ENCODE measurements around the gene RNF183. TPM values are rescaled to one million over a fixed set of nuclear protein-coding genes. Genes with fewer than 3 reads are reported as not detected.
"Not testable (repeated sequence)": the region's sequence is repeated elsewhere in the genome, so short reads cannot be mapped to it uniquely, and the experiment has no call there.

Gene RNF183
- total RNA-seq, 1 experiment from 2014 or later: not detected

DNA sequence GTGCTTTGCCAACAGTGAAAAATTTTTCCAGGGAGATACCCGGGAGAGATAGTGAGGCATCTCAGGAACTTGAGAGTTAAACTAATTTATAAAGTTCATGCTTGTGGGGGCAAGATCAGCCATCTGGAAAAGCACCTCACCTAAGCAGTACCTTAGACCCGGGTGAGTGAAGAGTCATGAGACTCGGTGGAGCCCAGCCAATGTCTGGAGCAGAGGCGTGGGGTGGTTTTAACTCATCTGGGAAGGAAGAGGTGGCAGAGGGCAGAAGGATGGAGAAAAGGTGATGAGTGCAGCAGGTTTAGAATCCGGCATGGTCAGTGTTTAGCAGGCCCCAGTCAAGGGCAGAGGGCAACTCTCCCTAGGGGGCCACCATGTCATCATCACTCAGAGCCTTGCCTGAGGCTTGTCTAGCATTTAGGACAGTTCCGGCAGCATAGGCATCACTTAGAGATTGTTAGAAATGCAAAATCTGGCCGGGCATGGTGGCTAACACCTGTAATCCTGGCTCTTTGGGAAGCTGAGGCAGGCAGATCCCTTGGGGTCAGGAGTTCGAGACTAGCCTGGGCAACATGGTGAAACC is 4.3 kb upstream of the RNF183 start:
- no peaks in the 10 kb centered on the region for H3K9me3 ChIP-seq (replicated peaks)
- no peak overlapping the region for H3K27ac ChIP-seq
- no peaks in the 10 kb centered on the region for H3K4me1 ChIP-seq (replicated peaks)
- no peak for DNase-seq (ENCODE audit: low read depth in 1 of 2, low spot score in 2 of 2)
- H3K27me3 ChIP-seq (replicated peaks): no peaks in the 10 kb centered on the region
- no peaks in the 10 kb centered on the region for H3K36me3 ChIP-seq
- no peak overlapping the region for H3K4me3 ChIP-seq

DNA sequence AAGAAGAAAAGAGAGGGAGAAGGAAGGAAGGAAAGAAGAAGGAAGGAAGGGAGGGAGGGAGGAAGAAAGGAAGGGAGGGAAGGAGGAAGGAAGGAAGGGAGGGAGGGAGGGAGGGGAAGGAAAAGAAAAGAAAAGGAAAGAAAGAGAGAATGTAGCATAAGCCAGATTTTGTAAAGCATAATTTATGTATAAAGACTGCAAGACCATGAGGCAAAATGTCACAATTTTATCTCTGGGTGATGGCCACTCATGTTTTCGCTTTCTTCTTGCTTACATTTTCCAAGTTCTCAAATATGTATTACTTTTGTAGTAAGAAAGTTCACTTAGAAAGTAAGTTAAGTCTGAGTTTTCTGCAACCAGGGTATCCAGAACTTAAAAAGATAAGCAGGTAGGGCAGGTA is 3.4 kb upstream of the RNF183 start:
- Histone ChIP-seq H3K9me3 (replicated peaks) (no peaks in the 10 kb centered on the region), H3K27me3 (replicated peaks) (no peaks in the 10 kb centered on the region), H3K4me3 (no peak overlapping the region), H3K27ac (no peak overlapping the region), H3K4me1 (replicated peaks) (no peaks in the 10 kb centered on the region), H3K36me3 (no peaks in the 10 kb centered on the region)
- no peak for DNase-seq (ENCODE audit: low read depth in 1 of 2, low spot score in 2 of 2)

DNA sequence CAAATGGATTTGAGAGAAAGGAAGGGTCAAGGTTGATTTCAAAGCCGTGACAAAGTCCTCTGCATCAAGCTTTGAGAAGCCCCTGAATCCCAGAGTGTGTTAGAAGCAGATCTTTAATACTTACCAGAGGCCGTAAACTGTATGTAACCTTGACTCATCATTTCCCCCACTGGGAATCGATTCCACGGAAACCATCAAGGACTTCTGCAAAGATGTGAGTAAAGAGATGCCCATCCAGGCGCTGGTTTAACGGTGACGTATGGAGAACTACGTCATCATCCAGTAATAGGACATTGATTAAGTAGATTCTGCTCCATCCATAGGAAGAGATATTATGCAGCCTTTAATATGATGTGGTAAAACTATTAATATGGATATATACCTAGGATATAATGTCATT is 1.6 kb downstream of the RNF183 start:
- H3K27me3 ChIP-seq (replicated peaks): no peaks in the 10 kb centered on the region
- no peaks in the 10 kb centered on the region for H3K9me3 ChIP-seq (replicated peaks)
- H3K4me3 ChIP-seq: no peak overlapping the region
- no peak for DNase-seq (ENCODE audit: low read depth in 1 of 2, low spot score in 2 of 2)
- no peaks in the 10 kb centered on the region for H3K36me3 ChIP-seq
- peaks cover 11% of the 10 kb centered on the region for H3K4me1 ChIP-seq (replicated peaks)
- no peak overlapping the region for H3K27ac ChIP-seq

DNA sequence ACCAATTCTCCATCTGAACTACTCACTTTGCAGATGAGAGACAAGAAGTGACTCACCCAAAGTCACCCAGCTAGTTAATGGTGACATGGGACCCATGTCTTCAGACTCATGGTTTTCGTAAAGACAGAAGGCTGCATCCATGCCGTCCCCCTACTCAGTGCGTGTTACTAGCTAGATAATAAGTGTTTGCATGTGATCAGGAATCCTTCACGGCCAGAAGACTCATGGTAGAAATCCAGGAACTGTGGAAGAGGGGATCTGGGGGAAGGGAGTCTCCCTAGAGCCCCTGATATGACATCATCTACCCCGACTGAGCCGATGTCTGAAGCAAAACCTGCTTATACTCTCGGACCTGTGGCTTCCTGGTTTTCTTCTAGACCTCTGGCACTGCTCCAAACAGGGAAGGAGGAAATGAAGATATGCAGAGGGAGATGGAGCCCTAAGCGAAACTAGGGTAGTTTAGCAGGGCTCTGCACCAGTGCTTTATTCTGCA is 3.3 kb downstream of the RNF183 start:
- Histone ChIP-seq H3K27me3 (replicated peaks) (no peaks in the 10 kb centered on the region), H3K4me1 (replicated peaks) (peaks cover 12% of the 10 kb centered on the region), H3K4me3 (no peak overlapping the region), H3K27ac (no peak overlapping the region), H3K36me3 (no peaks in the 10 kb centered on the region), H3K9me3 (replicated peaks) (no peaks in the 10 kb centered on the region)
- DNase-seq (ENCODE audit: low read depth in 1 of 2, low spot score in 2 of 2): no peak

DNA sequence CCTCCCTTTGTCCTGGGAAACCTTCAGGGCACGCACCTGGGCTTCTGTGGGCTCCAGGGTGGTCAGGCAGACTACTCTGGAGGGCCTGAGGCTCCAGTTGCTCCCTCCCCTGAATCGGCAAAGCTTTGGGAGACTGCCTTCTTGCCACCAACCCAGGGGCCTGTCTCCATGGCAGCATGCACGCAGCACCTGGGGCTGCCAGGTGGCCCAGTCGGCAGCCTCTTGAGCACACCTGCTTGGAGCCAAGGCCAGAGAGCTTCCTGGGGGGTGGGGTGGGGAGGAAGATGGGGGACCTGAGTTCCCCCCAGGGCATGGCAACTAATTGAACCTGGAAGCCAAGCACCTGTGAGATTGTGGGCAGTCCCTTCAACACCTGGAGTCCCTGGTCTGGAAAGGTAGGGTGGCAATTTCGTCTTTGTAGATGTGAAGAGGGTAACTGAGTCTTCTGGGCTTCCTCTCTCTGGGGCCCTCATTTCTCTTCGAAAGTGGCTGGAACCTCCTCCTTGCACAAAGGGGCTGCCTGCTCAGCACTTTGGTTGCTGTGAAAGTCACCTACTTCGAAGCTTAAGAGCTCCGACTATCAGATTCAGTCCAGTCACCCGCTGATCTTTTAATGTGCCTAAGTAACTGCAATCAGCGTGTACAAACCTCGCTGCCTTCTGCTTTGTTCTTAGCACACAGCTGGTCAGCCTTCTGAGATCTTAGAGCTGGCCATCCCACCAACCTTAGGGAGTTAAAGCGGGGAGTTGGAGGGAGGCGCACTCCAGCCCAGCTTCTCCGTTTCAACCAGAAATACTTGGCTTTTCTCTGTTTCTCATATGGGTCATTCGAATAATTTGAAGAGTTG is 4.0 kb downstream of the RNF183 start:
- Histone ChIP-seq H3K4me1 (replicated peaks) (peaks cover 12% of the 10 kb centered on the region), H3K4me3 (no peak overlapping the region), H3K9me3 (replicated peaks) (no peaks in the 10 kb centered on the region), H3K27ac (no peak overlapping the region), H3K36me3 (no peaks in the 10 kb centered on the region; the same call in 1 of the 2 replicates), H3K27me3 (replicated peaks) (no peaks in the 10 kb centered on the region)
- no peak for DNase-seq (ENCODE audit: low read depth in 1 of 2, low spot score in 2 of 2)

DNA sequence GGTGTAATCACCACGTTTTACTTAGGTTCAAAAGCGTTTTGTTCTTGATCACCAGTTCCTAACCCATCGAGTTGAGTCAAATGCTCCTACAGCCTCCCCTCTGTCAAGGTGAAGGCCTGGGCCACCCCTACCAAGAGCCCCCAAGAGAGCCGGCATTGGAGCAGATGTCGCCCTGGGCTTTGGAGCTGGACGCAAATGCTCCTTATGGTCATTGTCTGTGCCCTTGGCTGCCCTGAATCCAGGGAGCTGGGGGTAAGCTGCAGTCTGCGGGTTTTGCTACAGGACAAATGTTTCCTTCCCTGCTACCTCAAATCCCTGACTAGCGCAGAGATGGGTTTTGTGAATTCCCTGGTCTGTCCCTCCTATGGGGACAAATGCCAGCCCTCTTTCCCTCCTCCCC is 4.9 kb downstream of the RNF183 start:
- peaks cover 8% of the 10 kb centered on the region for H3K36me3 ChIP-seq
- H3K4me1 ChIP-seq (replicated peaks): peaks cover 12% of the 10 kb centered on the region
- H3K4me3 ChIP-seq: no peak overlapping the region
- no peak for DNase-seq (ENCODE audit: low read depth in 1 of 2, low spot score in 2 of 2)
- H3K9me3 ChIP-seq (replicated peaks): no peaks in the 10 kb centered on the region
- no peaks in the 10 kb centered on the region for H3K27me3 ChIP-seq (replicated peaks)
- no peak overlapping the region for H3K27ac ChIP-seq

DNA sequence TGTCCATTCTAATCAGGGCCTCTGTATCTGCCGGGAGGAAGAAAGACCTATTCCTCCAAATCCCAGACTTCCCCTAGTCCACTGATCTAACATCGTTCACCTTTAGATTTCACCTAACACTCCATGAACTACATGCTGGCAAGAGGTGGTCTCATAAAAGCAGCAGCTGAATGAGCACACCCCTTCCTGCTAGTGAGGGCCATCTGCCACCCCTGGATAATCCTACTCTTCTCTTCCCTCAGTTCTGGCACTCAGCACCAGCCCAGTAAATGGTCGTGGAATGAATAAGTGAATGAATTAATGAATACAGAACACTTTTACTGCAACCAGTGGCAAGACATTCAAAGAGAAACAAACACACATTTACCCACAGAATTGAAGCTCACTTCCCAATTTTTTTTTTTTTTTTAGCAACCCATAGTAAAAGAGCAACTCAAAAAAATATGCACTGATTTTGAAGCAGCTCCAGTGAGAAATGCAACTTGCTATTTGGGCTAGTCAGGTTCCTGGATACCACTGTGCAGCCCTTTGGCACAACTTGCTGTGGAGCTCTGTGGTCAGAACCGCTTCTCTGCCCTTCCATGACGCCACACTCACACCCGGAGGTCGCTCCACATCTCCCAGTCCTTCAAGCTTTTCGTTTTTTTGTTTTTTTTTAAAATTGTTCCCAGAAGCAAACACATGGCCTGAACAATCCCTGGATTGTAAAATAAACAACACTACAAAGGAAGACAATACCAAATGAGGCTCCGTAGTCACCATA is 6.2 kb downstream of the RNF183 start:
- DNase-seq (ENCODE audit: low read depth in 1 of 2, low spot score in 2 of 2): peak in 1 of 2 experiments; percentile 28
- Histone ChIP-seq H3K27me3 (replicated peaks) (no peaks in the 10 kb centered on the region), H3K4me1 (replicated peaks) (peaks cover 12% of the 10 kb centered on the region), H3K9me3 (replicated peaks) (no peaks in the 10 kb centered on the region), H3K27ac (no peak overlapping the region), H3K36me3 (peaks cover 21% of the 10 kb centered on the region), H3K4me3 (no peak overlapping the region)

DNA sequence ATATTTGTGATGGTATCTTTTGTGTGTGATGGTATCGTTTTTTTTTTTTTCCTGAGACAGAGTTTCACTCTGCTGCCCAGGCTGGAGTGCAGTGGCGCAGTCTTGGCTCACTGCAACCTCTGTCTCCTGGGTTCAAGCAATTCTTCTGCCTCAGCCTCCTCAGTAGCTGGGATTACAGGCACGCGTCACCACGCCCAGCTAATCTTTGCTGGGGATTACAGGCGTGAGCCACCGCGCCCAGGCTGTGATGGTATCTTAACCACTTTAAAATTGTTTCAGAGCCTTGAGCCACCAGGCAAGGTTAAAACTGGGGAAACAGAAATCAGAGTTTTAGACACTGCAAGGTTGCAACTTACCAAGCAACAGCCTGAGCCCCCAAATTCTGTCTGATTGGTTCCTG is 6.9 kb downstream of the RNF183 start:
- H3K4me3 ChIP-seq; H3K27ac ChIP-seq; DNase-seq (ENCODE audit: low read depth in 1 of 2, low spot score in 2 of 2); H3K9me3 ChIP-seq (replicated peaks); H3K27me3 ChIP-seq (replicated peaks): not testable (repeated sequence)
- H3K36me3 ChIP-seq: peaks cover 29% of the 10 kb centered on the region
- peaks cover 12% of the 10 kb centered on the region for H3K4me1 ChIP-seq (replicated peaks)

DNA sequence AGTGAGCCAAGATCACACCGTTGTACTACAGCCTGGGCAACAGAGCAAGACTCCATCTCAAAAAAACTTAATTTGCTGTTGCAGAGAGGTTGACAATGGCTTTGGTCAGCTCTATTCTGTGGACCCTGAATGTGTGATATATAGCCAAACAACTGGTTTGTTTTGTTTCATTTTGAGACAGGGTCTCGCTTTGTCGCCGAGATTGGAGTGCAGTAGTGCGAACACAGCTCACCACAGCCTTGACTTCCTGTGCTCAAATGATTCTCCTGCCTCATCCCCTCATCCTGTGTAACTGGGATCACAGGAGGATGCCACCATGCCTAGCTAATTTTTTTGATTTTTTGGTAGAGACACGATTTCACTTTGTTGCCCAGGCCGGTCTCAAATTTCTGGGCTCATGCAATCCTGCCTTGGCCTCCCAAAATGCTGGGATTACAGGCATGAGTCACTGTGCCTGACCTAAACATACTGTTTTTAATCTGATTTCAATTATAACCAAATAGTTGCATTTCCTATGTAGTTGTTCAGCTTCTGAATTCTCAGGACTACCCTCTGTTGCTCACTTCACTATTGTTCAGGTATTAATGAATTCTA is 9.8 kb downstream of the RNF183 start:
- Histone ChIP-seq H3K4me1 (replicated peaks) (peaks cover 12% of the 10 kb centered on the region), H3K27me3 (replicated peaks) (no peaks in the 10 kb centered on the region), H3K27ac (no peak overlapping the region), H3K4me3 (no peak overlapping the region), H3K9me3 (replicated peaks) (no peaks in the 10 kb centered on the region), H3K36me3 (peaks cover 55% of the 10 kb centered on the region)
- no peak for DNase-seq (ENCODE audit: low read depth in 1 of 2, low spot score in 2 of 2)

DNA sequence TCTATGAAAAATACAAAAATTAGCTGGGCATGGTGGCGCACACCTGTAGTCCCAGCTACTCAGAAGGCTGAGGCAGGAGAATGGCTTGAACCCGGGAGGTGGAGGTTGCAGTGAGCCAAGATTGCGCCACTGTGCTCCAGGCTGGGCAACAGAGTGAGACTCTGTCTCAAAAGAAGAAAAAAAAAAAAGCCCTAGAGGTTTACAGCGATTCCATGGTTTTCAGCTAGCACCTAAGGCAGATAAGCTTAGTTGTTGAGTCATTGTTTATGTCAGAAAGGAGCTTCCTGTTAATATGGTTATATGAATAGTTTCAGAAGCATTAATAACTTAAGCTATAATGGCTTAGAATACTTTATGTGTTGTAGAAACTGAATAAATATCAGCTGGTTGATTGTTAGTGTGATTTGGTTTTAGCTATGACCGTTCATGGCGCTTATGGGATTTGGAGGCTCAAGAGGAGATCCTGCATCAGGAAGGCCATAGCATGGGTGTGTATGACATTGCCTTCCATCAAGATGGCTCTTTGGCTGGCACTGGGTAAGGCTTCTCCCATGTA is 13.0 kb downstream of the RNF183 start:
- H3K27ac ChIP-seq: no peak overlapping the region
- no peaks in the 10 kb centered on the region for H3K4me1 ChIP-seq (replicated peaks)
- H3K4me3 ChIP-seq: no peak overlapping the region
- H3K36me3 ChIP-seq: peaks cover 85% of the 10 kb centered on the region
- H3K9me3 ChIP-seq (replicated peaks): no peaks in the 10 kb centered on the region
- no peaks in the 10 kb centered on the region for H3K27me3 ChIP-seq (replicated peaks)
- no peak for DNase-seq (ENCODE audit: low read depth in 1 of 2, low spot score in 2 of 2)

DNA sequence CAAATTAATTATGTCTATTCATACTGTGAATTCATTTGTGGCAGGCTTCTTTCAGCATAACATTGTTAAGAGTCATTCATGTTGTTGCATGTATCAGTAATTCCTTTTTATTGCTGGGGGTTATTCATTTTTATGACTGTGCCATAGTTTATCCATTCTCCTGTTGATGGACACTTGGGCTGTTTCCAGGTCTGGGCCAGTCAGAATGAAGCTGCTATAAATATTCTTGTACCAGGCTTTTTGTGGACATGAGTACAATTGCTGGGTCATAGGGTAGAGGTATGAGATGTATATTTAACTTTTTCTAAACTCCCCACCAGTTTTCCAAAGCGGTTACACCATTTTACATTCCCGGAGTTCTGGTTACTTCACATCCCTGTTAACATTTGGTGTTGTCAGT is 14.1 kb downstream of the RNF183 start:
- DNase-seq (ENCODE audit: low read depth in 1 of 2, low spot score in 2 of 2): no peak
- no peak overlapping the region for H3K4me3 ChIP-seq

DNA sequence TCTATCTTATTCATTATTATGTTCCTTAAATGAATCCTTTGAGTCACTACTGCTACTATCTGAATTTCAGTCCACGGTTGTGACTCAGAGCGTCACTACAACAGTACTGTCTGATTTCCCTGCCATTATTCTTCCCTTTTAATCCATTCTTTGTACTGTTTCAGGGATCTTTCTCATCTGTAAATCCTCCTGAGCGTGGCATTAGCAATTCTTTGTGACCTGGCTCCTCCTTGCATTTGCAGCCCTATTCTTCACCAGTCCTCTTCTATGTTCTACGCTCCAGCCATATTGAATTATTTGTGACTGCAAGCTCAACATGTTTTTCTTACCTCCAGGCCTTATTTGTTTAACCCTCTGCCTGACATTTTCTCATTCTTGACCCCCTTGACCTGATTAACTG is 21.8 kb downstream of the RNF183 start:
- peaks cover 87% of the 10 kb centered on the region for H3K36me3 ChIP-seq
- H3K27ac ChIP-seq: no peak overlapping the region
- H3K9me3 ChIP-seq (replicated peaks): no peaks in the 10 kb centered on the region
- H3K4me3 ChIP-seq: no peak overlapping the region
- no peaks in the 10 kb centered on the region for H3K27me3 ChIP-seq (replicated peaks)
- H3K4me1 ChIP-seq (replicated peaks): peaks cover 2% of the 10 kb centered on the region
- no peak for DNase-seq (ENCODE audit: low read depth in 1 of 2, low spot score in 2 of 2)

More for the DNA sequence above, 14.1 kb downstream of the RNF183 start:
- Histone ChIP-seq H3K4me1 (replicated peaks) (no peaks in the 10 kb centered on the region), H3K36me3 (peaks cover 94% of the 10 kb centered on the region), H3K27ac (no peak overlapping the region), H3K27me3 (replicated peaks) (no peaks in the 10 kb centered on the region), H3K9me3 (replicated peaks) (no peaks in the 10 kb centered on the region)

DNA sequence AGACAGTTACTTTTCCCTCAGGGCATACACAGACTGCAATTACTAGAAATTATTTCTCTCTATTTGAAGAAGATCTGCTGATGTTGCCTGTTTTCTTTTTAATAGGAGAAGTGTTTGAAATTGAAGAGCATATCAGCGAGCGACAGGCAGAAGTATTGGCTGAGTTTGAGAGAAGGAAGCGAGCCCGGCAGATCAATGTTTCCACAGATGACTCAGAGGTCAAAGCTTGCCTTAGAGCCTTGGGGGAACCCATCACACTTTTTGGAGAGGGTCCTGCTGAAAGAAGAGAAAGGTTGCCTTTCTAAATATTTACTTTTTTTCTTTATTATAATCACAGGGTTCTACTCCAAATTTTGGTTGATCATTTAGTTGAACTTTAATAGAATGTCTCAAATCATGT is 24.3 kb downstream of the RNF183 start:
- Histone ChIP-seq H3K9me3 (replicated peaks) (no peaks in the 10 kb centered on the region), H3K4me1 (replicated peaks) (peaks cover 6% of the 10 kb centered on the region), H3K36me3 (peaks cover 76% of the 10 kb centered on the region), H3K27ac (no peak overlapping the region), H3K4me3 (no peak overlapping the region), H3K27me3 (replicated peaks) (no peaks in the 10 kb centered on the region)
- no peak for DNase-seq (ENCODE audit: low read depth in 1 of 2, low spot score in 2 of 2)

Data from SJSA1 (cell line).